Endothelial cell of coronary artery (primary cell): Measurements from ENCODE around the gene OR1L8. TPM values are rescaled to one million over a fixed set of nuclear protein-coding genes. Genes with fewer than 3 reads are reported as not detected.

Experiments
- total RNA-seq: library from RNA; depleted of rRNA; stranded (reverse); fragments of >200 nt; gene quantifications from 2 replicates; pipeline ENCODE4 v1.2.3, GENCODE V29; 2014

The OR1L8 gene, protein sequence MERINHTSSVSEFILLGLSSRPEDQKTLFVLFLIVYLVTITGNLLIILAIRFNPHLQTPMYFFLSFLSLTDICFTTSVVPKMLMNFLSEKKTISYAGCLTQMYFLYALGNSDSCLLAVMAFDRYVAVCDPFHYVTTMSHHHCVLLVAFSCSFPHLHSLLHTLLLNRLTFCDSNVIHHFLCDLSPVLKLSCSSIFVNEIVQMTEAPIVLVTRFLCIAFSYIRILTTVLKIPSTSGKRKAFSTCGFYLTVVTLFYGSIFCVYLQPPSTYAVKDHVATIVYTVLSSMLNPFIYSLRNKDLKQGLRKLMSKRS
- total RNA-seq: under 0.01 and 0.09 TPM in 2 replicates

DNA sequence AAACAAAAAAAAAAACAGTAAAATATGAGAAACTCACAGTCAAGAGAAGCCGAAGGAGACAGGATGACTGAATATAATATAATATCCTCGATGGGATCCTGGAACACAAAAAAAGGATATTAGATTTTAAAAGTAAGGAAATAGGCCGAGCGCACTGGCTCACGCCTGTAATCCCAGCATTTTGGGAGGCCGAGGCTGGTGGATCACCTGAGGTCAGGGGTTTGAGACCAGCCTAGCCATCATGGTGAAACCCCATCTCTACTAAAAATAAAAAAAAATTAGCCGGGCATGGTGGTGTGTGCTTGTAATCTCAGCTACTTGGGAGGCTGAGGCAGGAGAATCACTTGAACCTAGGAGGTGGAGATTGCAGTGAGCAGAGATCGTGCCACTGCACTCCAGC is at the start of gene OR1L8:
Gene OR1L8 (minus strand): TSS at position 101 of the 400 bp plus-strand sequence. CDS start 14,907 bp downstream, outside the sequence.

DNA sequence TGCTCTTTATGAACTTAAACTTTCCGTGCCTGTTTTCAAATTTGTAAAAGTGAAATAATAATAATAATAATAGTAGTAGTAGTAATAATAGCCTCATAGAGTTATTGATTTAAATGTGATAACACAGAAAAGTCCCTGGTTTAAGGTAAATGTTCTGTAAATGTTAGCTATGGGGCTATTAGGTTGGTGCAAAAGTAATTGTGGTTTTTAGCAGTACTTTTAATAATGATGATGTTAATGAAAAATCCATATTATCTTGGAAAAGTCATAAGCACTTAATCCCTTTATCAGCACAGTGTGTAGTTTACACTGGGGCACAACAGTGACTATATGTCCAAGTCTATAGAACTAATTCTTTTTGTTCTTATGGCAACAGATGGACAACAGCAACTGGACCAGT is 31.2 kb upstream of the OR1L8 start, which contains the start of gene OR1Q1:
Gene OR1Q1 (plus strand): TSS at position 377 of the 400 bp plus-strand sequence. CDS start 0 bp downstream, at position 377.

DNA sequence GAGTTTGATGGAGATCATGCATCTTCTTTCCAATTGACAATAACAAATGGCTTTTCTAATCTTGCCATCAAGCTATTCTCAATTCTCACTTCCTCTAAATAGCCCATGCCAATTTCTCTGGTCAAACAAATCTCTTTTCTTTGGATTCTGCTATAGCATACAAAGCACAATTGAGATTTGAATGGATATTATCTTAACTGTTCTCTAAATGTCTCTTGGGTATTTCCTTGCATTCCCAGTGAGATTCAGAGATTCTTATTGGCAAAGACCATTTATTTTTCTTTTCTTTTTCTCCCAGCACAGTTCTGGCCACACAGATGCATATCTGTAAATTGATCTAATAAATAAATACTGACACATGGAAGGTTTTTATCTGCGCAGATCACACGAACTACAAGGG is 30.4 kb downstream of the OR1L8 start, which contains the start of gene OR1N2:
Gene OR1N2 (plus strand): TSS at position 301 of the 400 bp plus-strand sequence. CDS start 100 bp downstream, outside the sequence.

DNA sequence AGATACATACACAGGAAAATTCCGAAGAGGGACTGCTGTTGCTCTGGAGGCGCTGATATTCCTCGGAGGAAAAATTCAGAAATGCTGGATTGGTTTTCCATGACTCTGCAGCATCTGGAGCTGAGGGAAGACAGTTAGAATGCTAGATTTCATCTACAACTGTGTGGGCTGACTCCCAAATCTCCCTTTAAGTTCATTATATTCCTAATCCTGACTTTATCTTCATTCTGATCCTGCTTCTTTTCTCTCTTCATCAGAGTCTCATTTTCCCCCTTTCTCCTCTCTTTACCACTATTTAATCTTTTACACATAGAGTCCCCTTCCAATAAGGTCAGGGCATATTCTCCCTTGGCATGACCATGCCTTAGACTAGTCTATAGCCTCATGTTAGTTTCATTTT is 56.0 kb downstream of the OR1L8 start, which contains the start of gene OR1N1:
Gene OR1N1 (minus strand): TSS at position 101 of the 400 bp plus-strand sequence. CDS start 0 bp downstream, at position 101.

DNA sequence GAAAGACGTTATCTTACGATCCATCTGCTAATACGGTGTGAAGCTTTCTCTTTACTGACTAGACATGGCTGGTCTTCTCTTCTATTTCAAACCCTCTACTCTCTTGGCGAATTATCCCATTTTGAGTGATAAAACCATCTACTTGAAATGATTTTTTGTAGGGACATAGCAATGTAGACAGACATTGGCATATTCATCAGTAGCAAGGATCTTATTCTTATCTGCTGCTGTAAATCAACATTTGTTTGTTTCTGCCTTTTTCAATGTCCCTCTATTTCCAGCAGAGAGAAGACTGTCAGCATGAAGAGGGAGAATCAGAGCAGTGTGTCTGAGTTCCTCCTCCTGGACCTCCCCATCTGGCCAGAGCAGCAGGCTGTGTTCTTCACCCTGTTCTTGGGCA is 64.3 kb downstream of the OR1L8 start, which contains the start of gene OR1J4:
Gene OR1J4 (plus strand): TSS at position 301 of the 400 bp plus-strand sequence. CDS start 0 bp downstream, at position 301.

Other genes starting within 250 kb of the OR1L8 start
- gene PTGS1, start 212.4 kb downstream of the OR1L8 start, total RNA-seq: 0.81 and 1.8 TPM in 2 replicates
- not detected in 2 replicates for gene OR1J1, start 105.5 kb downstream of the OR1L8 start, total RNA-seq
- gene OR1J2, start 72.6 kb downstream of the OR1L8 start, total RNA-seq: not detected in 2 replicates
- gene OR1J4, start 64.2 kb downstream of the OR1L8 start, total RNA-seq: not detected in 2 replicates
- not detected in 2 replicates for gene OR1N1, start 56.1 kb downstream of the OR1L8 start, total RNA-seq
- not detected in 2 replicates for gene OR1N2, start 30.3 kb downstream of the OR1L8 start, total RNA-seq
- not detected in 2 replicates for gene OR1Q1, start 31.4 kb upstream of the OR1L8 start, total RNA-seq
- gene OR1B1, start 74.2 kb upstream of the OR1L8 start, total RNA-seq: 0.09 TPM in 1 of 2 replicates, not detected in the other
- gene OR1L1, start 78.3 kb upstream of the OR1L8 start, total RNA-seq: not detected in 2 replicates
- not detected in 2 replicates for gene OR1L3, start 91.7 kb upstream of the OR1L8 start, total RNA-seq
- gene OR1L4, start 140.6 kb upstream of the OR1L8 start, total RNA-seq: not detected in 2 replicates
- gene OR1L6, start 158.9 kb upstream of the OR1L8 start, total RNA-seq: not detected in 2 replicates
- gene OR5C1, start 205.5 kb upstream of the OR1L8 start, total RNA-seq: not detected in 2 replicates
- gene OR1K1, start 216.7 kb upstream of the OR1L8 start, total RNA-seq: not detected in 2 replicates
- 64.5 and 66.2 TPM in 2 replicates for gene PDCL, start 245.2 kb upstream of the OR1L8 start, total RNA-seq